ENCODE data around the gene RIMKLA. TPM values are rescaled to one million over a fixed set of nuclear protein-coding genes. Genes with fewer than 3 reads are reported as not detected.
A peak's percentile ranks its signal among the peaks of the same experiment; 100 is the strongest.

The RIMKLA gene
- total RNA-seq, 4 donors from 2014 or later = 2.4 to 11.9 (median 8.8) TPM

- DNase-seq = peak; percentile 97
- in situ Hi-C loops (cut with MboI; ENCODE audit: low pct_ligation_motif_present in 1 of 4, low pct_unique_long_range_greater_than_20kb in 1 of 4, low sequenced_read_pairs in 3 of 4) (no loop called here), intact Hi-C loops (cut with DNase I; ENCODE audit: low total_unique reads) (no loop called here)
- H3K9me3 ChIP-seq = no peaks in the 10 kb centered on the region
- no peaks in the 10 kb centered on the region for H3K27me3 ChIP-seq
- H3K36me3 ChIP-seq = peaks cover 0 to 11% (median 0%) of the 10 kb centered on the region in 4 donors
- H3K27ac ChIP-seq = peak within 1 kb of the TSS; percentile 41 to 77 (median 53)
- peaks cover 7 to 26% (median 14%) of the 10 kb centered on the region in 4 donors for H3K4me1 ChIP-seq
- 3% methylated on average over 39 to 59 of the region's 59 CpGs for WGBS, 2 donors (ENCODE audit: low coverage in 1 of 2)
- TF ChIP-seq EP300 (IDR thresholded peaks at IDR 0.05; ENCODE audit: low read depth) (no peak), CTCF (IDR thresholded peaks at IDR 0.05) (peak in 1 of 5 experiments; percentile 5), POLR2AphosphoS5 (IDR thresholded peaks at IDR 0.05) (peak in 2 of 3 donors; percentile 37 to 62), POLR2A (IDR thresholded peaks at IDR 0.05) (peak; percentile 16)
- peak within 1 kb of the TSS; percentile 53 to 72 (median 58) for H3K4me3 ChIP-seq
Measured at GRCh38 chr1:42462828-42463763, 82.5 kb downstream of the RIMKLA start, which contains the start of gene CCDC30. Gene CCDC30, plus strand, starts transcription at chr1:42463286. Its CDS starts 17,266 bp downstream, at chr1:42480552.

DNA sequence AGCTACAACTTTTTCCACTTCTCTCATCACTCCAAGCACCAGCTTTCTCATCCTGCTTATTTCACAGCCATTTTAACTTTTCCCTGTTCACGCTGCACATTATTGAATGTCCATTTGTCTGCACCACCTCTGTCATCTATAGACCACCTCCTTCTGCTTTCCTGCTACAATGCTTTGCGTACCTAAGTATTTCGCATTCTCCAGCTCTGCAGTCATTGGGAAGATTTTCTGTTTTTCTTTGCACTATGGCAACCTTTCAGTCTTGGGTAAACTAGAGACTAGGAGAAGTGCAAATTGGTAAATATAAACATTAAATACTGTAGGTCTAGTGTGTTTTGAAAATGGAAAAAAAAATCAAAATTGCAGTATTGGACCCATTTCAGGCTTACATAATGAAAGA is 83.3 kb downstream of the RIMKLA start:
- Histone ChIP-seq H3K4me1 (peaks cover 7 to 19% (median 12%) of the 10 kb centered on the region in 4 donors), H3K36me3 (peaks cover 0 to 11% (median 0%) of the 10 kb centered on the region in 4 donors), H3K27me3 (no peaks in the 10 kb centered on the region), H3K27ac (no peak overlapping the region), H3K4me3 (peak overlapping the region in 2 of 4 donors; percentile 61 to 72), H3K9me3 (no peaks in the 10 kb centered on the region)
- intact Hi-C loops (cut with DNase I; ENCODE audit: low total_unique reads) (no loop called here), in situ Hi-C loops (cut with MboI; ENCODE audit: low pct_ligation_motif_present in 1 of 4, low pct_unique_long_range_greater_than_20kb in 1 of 4, low sequenced_read_pairs in 3 of 4) (no loop called here)
- 85 to 92% methylated on average over 3 of the region's 3 CpGs for WGBS, 2 donors (ENCODE audit: low coverage in 1 of 2)
- TF ChIP-seq EP300 (IDR thresholded peaks at IDR 0.05; ENCODE audit: low read depth) (no peak), POLR2AphosphoS5 (IDR thresholded peaks at IDR 0.05) (no peak), POLR2A (IDR thresholded peaks at IDR 0.05) (no peak), CTCF (IDR thresholded peaks at IDR 0.05) (no peak)
- no peak for DNase-seq

GRCh38 chr1:42466030-42466429 is 85.4 kb downstream of the RIMKLA start:
- Histone ChIP-seq H3K4me3 (no peak overlapping the region), H3K9me3 (no peaks in the 10 kb centered on the region), H3K36me3 (peaks cover 0 to 2% (median 0%) of the 10 kb centered on the region in 4 donors), H3K27ac (no peak overlapping the region), H3K4me1 (peaks cover 7 to 19% (median 12%) of the 10 kb centered on the region in 4 donors), H3K27me3 (no peaks in the 10 kb centered on the region)
- DNase-seq = no peak
- in situ Hi-C loops (cut with MboI; ENCODE audit: low pct_ligation_motif_present in 1 of 4, low pct_unique_long_range_greater_than_20kb in 1 of 4, low sequenced_read_pairs in 3 of 4) = no loop called here
- no peak for TF ChIP-seq POLR2A (IDR thresholded peaks at IDR 0.05)
- TF ChIP-seq EP300 (IDR thresholded peaks at IDR 0.05; ENCODE audit: low read depth) = no peak
- no peak for TF ChIP-seq POLR2AphosphoS5 (IDR thresholded peaks at IDR 0.05)
- TF ChIP-seq CTCF (IDR thresholded peaks at IDR 0.05) = no peak
- 83 to 85% methylated on average over 2 of the region's 2 CpGs for WGBS, 2 donors (ENCODE audit: low coverage in 1 of 2)
- intact Hi-C loops (cut with DNase I; ENCODE audit: low total_unique reads) = no loop called here

- DNase-seq = no peak
- Histone ChIP-seq H3K27me3 (no peaks in the 10 kb centered on the region), H3K4me3 (no peak overlapping the region), H3K27ac (no peak overlapping the region), H3K36me3 (no peaks in the 10 kb centered on the region), H3K9me3 (no peaks in the 10 kb centered on the region), H3K4me1 (no peaks in the 10 kb centered on the region)
- TF ChIP-seq POLR2AphosphoS5 (IDR thresholded peaks at IDR 0.05) = no peak
- no peak for TF ChIP-seq POLR2A (IDR thresholded peaks at IDR 0.05)
- no peak for TF ChIP-seq CTCF (IDR thresholded peaks at IDR 0.05)
- TF ChIP-seq EP300 (IDR thresholded peaks at IDR 0.05; ENCODE audit: low read depth) = no peak
- intact Hi-C loops (cut with DNase I; ENCODE audit: low total_unique reads) (no loop called here), in situ Hi-C loops (cut with MboI; ENCODE audit: low pct_ligation_motif_present in 1 of 4, low pct_unique_long_range_greater_than_20kb in 1 of 4, low sequenced_read_pairs in 3 of 4) (no loop called here)
- WGBS, 2 donors (ENCODE audit: low coverage in 1 of 2) = 91 to 94% methylated on average over 2 of the region's 2 CpGs
Measured at GRCh38 chr1:42469727-42470126, 89.1 kb downstream of the RIMKLA start.
